ENCODE results near the gene FA2H. TPM values are rescaled to one million over a fixed set of nuclear protein-coding genes. Genes with fewer than 3 reads are reported as not detected.

Gene FA2H
- total and polyA plus RNA-seq, 10 of the 15 experiments (the other 5 are each of a cell fraction or from before 2014, with no cell fraction given), result 0.05 to 0.73 (median 0.51) TPM; not detected in 3

DNA sequence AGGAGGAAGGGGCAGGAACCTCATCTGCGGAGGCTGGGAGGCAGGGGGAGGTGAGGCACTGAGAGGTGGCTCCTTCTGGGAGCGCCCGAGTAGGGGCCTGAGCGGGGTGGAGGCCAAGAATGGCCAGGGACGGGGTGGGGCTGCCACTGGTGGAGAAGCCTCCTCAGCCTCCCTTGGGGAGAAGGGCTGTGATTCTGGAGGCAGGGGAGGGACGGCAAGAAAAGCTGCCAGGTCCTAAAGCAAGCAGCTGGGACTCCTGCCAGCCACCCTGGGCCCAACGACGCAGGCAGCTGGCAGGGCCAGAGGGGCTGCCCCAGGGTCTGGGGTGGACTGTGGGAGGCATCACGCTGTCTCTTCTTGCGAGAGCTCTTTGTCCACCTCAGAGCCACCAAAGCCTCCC lies 61.3 kb downstream of the FA2H start (continued):
- TF ChIP-seq, protein P1, sequence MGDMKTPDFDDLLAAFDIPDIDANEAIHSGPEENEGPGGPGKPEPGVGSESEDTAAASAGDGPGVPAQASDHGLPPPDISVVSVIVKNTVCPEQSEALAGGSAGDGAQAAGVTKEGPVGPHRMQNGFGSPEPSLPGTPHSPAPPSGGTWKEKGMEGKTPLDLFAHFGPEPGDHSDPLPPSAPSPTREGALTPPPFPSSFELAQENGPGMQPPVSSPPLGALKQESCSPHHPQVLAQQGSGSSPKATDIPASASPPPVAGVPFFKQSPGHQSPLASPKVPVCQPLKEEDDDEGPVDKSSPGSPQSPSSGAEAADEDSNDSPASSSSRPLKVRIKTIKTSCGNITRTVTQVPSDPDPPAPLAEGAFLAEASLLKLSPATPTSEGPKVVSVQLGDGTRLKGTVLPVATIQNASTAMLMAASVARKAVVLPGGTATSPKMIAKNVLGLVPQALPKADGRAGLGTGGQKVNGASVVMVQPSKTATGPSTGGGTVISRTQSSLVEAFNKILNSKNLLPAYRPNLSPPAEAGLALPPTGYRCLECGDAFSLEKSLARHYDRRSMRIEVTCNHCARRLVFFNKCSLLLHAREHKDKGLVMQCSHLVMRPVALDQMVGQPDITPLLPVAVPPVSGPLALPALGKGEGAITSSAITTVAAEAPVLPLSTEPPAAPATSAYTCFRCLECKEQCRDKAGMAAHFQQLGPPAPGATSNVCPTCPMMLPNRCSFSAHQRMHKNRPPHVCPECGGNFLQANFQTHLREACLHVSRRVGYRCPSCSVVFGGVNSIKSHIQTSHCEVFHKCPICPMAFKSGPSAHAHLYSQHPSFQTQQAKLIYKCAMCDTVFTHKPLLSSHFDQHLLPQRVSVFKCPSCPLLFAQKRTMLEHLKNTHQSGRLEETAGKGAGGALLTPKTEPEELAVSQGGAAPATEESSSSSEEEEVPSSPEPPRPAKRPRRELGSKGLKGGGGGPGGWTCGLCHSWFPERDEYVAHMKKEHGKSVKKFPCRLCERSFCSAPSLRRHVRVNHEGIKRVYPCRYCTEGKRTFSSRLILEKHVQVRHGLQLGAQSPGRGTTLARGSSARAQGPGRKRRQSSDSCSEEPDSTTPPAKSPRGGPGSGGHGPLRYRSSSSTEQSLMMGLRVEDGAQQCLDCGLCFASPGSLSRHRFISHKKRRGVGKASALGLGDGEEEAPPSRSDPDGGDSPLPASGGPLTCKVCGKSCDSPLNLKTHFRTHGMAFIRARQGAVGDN (IDR thresholded peaks at IDR 0.05), result no peak

DNA sequence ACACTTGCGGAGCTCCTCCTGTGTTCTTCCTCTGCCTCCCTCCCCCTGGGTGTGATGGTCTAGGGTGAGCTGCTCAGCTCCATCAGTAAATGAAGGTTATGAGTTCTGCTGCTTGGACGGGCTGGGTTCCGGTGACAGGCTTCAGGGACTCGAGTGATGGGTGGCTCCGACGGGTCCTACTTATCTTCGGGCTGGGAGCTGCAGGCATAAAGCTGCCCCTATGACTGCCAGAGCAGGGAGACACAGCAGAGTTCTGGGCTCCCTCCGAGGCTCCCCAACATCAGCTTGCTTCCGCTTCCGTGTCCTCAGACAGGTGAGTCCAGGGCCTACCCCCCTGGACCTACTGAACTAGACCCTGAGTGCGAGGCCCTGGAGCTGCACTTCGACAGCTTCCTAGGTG lies 62.7 kb downstream of the FA2H start:
- RAD21 ChIA-PET (ENCODE audit: unreplicated experiment), result interaction anchor here (0.5 to 5.5 kb wide), 8 partner anchors 8 to 399 kb away, joined by 3 to 62 read pairs (median 4); partner anchors contain the start of gene MLKL
- no peak overlapping the region for H3K4me2 ChIP-seq (ENCODE audit: control insufficient read depth, insufficient read depth)
- FAIRE-seq (no peak), ATAC-seq (no peak), DNase-seq (ENCODE audit: low read depth, low spot score) (no peak)
- H3K79me2 ChIP-seq (ENCODE audit: control insufficient read depth, insufficient read depth, low read length), result no peaks in the 10 kb centered on the region
- no peak overlapping the region for H3K4me3 ChIP-seq
- H2AFZ ChIP-seq (ENCODE audit: control insufficient read depth, low read depth, low read length), result no peak overlapping the region
- in situ Hi-C loops (cut with MboI), result no loop called here
- H3K36me3 ChIP-seq (ENCODE audit: control insufficient read depth in 2 of 2, insufficient read depth in 2 of 2, low read length in 1 of 2), result no peaks in the 10 kb centered on the region
- intact Hi-C loops (cut with micrococcal nuclease; ENCODE audit: unreplicated experiment), result no loop called here
- no peak overlapping the region for H3K27ac ChIP-seq (ENCODE audit: control insufficient read depth, insufficient read depth)
- TF ChIP-seq NFYA (IDR thresholded peaks at IDR 0.05; ENCODE audit: borderline replicate concordance, low read depth, low read length) (no peak), TARDBP (IDR thresholded peaks at IDR 0.05; ENCODE audit: borderline replicate concordance) (no peak)
- CTCF ChIA-PET, result interaction anchor here (1.1 to 10.6 kb wide), 5 partner anchors 12 to 150 kb away, joined by 3 to 190 read pairs (median 6); partner anchors contain the start of gene MLKL
- 70% methylated on average over 9 of the region's 12 CpGs for WGBS (ENCODE audit: insufficient coverage, insufficient replicate concordance, low lambda C conversion rate, missing lambda C conversion rate)
- SMC1A ChIA-PET (ENCODE audit: uncharacterized antibody, unreplicated experiment), result interaction anchor here (0.8 to 4.4 kb wide), 6 partner anchors 10 to 151 kb away, joined by 3 to 59 read pairs (median 4); partner anchors contain the start of gene MLKL
- no peaks in the 10 kb centered on the region for H3K27me3 ChIP-seq (replicated peaks in 1 of 2; ENCODE audit: control insufficient read depth in 2 of 2, insufficient read depth in 2 of 2, low read length in 1 of 2)
- no TSS peak for BruUV-seq (replicated peaks)
- no peaks in the 10 kb centered on the region for H4K20me1 ChIP-seq (ENCODE audit: control insufficient read depth, insufficient read depth)
- no peak overlapping the region for H3K9ac ChIP-seq (ENCODE audit: control insufficient read depth, insufficient read depth, low read length)
- POLR2A ChIA-PET, result interaction anchor here (0.6 kb wide), 1 partner anchor 476 kb away, joined by 4 read pairs; no protein-coding TSS in a partner anchor
- no peaks in the 10 kb centered on the region for H3K4me1 ChIP-seq (ENCODE audit: control insufficient read depth, insufficient read depth, low read length)
- no peaks in the 10 kb centered on the region for H3K9me3 ChIP-seq (replicated peaks; ENCODE audit: control insufficient read depth, insufficient read depth, low read length)
